Amniotic stem cell (primary cell): Measurements from ENCODE around the gene ICAM5.
"Not testable (repeated sequence)": the region's sequence is repeated elsewhere in the genome, so short reads cannot be mapped to it uniquely, and the experiment has no call there.

ENCODE experiments used
- DNase-seq: peaks from one replicate; lab custom pipeline; 2025; lab: John Stamatoyannopoulos, UW

ICAM5 gene, protein sequence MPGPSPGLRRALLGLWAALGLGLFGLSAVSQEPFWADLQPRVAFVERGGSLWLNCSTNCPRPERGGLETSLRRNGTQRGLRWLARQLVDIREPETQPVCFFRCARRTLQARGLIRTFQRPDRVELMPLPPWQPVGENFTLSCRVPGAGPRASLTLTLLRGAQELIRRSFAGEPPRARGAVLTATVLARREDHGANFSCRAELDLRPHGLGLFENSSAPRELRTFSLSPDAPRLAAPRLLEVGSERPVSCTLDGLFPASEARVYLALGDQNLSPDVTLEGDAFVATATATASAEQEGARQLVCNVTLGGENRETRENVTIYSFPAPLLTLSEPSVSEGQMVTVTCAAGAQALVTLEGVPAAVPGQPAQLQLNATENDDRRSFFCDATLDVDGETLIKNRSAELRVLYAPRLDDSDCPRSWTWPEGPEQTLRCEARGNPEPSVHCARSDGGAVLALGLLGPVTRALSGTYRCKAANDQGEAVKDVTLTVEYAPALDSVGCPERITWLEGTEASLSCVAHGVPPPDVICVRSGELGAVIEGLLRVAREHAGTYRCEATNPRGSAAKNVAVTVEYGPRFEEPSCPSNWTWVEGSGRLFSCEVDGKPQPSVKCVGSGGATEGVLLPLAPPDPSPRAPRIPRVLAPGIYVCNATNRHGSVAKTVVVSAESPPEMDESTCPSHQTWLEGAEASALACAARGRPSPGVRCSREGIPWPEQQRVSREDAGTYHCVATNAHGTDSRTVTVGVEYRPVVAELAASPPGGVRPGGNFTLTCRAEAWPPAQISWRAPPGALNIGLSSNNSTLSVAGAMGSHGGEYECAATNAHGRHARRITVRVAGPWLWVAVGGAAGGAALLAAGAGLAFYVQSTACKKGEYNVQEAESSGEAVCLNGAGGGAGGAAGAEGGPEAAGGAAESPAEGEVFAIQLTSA

DNA sequence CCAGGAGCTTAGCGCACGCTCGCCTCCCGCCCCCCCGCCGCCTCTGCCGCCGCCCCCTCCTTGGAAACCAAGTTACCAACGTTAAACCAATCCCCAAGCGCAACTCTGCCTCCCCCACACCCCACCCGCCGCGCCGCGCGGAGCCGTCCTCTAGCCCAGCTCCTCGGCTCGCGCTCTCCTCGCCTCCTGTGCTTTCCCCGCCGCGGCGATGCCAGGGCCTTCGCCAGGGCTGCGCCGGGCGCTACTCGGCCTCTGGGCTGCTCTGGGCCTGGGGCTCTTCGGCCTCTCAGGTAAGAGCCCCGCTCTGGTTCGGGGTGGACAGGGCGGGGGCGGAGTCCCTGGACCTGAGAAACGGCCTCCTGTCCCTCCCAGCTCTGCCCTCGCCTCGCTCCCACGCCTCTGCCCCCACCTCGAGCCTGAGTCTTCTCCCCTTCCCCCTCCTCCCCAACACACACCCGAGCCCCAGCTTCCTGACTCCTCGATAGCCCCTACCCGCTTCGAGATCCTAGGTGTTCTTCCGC is at the start of gene ICAM5:
Gene ICAM5, plus strand, starts transcription at position 117 of the 521 bp plus-strand sequence. Its CDS starts 92 bp downstream, at position 209.
- DNase-seq: no peak

DNA sequence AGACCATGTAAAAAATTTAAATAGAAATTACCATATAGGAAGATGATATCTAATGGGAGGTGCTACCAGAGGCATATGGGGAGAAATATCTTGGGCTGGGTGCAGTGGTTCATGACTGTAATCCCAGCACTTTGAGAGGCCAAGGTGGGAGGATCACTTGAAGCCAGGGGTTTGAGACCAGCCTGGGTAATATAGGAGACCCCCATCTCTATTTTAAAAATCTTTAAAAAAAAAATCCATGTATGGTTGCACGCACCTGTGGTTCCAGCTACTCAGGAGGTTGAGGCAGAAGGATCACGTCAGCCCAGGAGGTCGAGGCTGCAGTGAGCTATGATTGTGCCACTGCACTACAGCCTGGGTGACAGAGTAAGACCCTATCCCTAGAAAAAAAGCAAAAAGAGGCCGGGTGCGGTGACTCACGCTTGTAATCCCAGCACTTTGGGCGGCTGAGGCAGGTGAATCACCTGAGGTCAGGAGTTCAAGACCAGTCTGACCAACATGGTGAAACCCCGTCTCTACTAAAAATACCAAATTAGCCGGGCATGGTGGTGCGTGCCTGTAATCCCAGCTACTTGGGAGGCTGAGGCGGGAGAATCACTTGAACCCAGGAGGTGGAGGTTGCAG is 47.8 kb upstream of the ICAM5 start:
- DNase-seq: not testable (repeated sequence)

DNA sequence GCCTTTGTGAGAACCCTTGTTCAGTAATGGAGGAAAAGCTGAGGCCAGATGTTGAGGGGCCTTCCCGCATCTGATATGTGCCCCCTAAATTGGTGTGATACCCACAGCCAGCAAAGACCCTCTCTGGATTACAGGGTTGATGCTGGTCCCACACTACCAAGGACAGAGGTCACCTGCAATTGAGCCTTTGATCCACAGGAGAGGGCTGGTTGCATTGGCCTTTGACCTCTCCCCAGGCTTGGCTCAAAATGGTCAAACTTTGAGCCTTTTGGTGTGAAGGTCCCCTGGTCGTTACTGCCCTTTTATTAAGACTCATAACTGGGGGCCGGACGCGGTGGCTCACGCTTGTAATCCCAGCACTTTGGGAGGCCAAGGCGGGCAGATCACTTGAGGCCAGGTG is 46.1 kb upstream of the ICAM5 start:
- no peak for DNase-seq

DNA sequence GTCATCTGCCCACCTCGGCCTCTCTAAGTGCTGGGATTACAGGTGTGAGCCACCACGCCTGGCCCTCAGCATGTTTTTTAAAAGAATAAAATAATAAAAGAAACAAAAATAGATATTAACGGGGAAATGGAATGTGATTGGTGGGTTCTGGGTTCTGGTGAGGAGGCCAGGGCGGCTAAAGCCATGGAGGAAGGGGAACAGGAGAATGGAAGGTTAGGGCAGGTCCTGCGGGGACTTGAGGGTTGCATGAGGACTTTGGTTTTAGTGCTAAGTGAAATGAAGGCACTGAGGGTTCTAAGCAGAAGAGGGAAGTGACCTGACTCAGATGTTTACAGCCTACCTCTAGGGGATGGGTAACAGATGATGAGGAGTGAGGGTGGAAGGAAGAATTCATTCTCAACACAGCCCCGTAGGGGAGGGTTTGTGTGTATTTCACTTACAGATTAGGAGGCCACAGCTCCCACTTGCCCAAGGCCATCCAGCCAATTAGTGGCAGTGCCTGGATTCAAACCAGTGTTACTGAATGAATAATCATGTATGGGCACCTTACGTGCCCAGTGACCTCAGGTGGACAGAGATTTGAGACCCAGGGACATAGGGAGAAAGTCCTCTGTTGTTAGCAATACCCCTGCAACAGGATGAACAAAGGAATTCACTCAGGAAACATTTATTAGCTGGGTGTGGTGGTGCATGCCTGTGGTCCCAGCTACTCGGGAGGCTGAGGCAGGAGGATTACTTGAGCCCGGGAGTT is 44.4 kb upstream of the ICAM5 start:
- DNase-seq: no peak

DNA sequence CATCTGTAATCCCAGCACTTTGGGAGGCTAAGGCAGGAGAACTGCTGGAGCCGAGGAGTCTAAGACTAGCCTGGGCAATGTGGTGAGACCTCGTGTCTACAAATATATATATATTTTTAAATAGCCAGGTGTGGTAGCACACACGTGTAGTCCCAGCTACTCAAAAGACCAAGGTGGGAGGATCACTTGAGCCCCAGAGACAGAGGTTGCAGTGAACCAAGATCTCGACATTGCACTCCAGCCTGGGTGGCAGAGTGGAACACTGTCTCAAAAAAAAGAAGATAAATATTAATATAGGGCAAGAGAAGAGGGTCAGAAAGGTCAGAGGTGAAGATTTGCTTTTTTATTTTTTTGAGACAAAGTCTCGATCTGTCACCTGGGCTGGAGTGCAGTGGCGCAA is 43.2 kb upstream of the ICAM5 start:
- DNase-seq: no peak

DNA sequence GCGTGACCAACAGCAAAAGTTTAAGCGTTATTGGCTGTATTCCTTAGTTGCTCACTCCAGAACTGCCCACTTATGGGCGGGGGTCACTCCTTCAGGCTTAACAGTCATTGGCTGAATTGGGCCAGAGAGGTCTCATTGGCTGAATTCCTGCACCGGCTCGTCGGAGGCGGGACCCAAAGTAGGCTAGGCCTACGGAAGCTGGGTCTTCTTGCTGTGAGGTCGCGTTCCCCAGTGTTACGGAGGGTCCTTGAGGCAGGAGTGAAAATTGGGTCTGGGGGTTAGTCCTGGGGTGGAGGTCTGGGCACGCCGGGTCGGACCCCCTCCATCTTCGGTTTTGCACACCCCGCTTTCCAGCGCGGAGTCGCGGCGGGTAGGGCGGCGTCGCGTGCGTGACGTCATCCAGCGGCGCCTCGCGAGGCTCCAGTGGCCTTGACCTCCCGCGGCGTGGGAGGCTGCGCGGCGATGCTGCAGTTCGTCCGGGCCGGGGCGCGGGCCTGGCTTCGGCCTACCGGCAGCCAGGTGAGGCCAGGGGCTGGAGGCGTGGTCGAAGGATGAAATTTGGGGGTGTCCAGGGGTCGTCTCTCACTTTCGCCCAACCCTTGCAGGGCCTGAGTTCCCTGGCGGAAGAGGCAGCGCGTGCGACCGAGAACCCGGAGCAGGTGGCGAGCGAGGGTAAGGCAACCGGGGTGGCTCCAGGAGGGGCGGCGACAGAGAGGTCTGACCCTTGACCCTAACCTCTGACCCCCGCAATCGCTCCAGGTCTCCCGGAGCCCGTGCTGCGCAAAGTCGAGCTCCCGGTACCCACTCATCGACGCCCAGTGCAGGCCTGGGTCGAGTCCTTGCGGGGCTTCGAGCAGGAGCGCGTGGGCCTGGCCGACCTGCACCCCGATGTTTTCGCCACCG is 37.7 kb upstream of the ICAM5 start, which contains the start of gene MRPL4:
Gene MRPL4, plus strand, starts transcription at position 423 of the 903 bp plus-strand sequence. Its CDS starts 40 bp downstream, at position 463.
- peak; percentile 98 for DNase-seq

DNA sequence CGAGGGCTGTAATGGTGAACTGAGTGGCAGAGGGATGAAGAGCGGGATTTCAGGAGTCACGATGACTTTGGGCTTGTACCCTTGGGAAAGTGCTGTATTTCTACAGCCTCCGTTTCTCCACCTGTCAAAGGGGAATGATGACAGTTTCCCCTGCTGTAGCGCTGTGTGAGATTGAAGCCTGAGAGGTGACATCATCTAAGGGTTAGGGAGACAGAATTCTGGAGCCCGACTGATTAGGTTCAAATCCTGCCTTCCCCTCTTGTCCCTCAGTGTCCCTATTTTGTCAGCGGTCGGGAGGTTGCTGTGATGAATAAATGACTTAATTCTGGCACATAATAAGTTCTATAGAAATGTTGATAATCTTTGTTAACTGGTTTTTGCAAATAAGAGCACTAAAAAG is 37.0 kb upstream of the ICAM5 start:
- no peak for DNase-seq

DNA sequence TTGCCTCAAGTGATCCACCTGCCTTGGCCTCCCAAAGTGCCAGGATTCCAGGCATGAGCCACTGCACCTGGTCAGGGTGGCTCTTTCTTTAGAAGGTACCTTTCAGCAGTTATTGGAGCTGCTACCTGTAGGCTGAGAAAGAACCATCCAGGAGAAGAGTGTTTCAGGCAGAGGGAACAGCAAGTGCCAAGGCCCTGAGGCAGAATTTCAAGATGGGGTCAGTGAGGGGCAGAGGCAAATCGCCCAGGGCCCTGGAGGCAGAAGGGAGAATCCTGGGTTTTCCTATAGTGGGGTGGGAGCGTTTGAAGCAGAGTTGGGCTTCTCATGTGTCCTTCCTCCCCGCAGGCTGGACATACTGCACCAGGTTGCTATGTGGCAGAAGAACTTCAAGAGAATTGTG is 35.5 kb upstream of the ICAM5 start:
- DNase-seq: no peak

DNA sequence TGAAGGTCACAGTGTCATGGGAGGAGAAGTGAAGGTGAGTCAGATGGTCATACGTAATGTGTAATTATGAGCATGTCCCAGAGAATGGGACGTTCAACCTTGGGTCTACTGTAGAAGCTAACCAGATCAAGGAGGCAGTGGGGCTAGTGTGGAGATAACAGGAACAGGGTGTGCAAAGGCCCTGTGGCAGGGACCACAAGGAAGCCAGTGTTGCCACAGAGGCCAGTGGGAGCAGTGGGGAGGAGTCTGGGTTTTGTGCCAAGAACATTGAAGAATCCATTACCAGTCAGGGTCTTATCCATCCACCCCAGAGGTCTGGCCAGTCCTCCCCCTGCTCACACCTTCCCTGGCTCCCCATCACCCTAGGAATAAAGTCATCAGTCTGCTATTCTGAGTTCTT is 34.4 kb upstream of the ICAM5 start:
- DNase-seq: no peak

DNA sequence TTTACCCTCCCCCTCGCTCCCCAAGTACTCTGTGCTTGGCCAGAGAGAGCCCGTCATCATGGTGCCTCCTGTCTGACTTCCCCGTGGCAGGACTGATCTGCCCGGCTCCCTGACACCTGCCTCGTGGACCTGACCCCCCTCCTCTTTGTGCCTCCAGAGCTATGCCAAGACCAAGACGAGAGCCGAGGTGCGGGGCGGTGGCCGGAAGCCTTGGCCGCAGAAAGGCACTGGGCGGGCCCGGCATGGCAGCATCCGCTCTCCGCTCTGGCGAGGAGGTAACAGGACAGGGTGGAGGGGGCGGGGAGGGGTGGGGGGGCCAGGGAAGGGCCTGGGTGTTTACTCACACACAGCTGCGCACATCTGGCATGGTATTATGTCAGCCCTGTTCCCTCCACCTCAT is 33.2 kb upstream of the ICAM5 start:
- no peak for DNase-seq

DNA sequence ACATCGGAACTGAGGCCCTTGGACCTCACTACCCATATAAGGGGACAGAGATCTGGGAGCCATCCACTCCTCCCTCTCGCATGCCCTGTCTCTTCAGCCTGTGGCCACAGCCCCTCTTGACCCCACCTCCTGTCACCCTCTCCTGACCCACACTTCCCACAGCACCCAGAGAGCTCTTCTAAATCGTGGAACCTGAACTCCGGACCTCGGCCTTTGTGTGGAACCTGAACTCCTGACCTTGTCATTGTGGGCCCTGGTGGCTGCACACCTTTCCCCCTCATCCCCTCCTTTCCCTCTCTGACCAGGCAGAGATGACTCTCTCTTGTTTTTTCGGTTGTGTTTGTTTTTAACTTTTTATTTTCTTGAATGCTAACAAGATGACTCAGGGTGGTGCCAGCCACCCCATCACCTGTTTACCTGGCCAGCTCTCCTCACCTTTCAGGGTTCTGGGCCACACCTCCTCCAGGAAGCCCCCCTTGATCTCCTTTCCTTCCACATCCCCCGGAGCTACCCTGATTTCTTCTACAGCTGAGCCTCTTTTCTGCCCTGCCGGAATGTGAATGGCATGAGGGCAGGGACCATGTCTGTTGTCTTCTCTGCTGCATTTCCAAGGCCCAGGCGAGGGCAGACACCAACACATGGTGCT is 32.7 kb upstream of the ICAM5 start:
- no peak for DNase-seq

DNA sequence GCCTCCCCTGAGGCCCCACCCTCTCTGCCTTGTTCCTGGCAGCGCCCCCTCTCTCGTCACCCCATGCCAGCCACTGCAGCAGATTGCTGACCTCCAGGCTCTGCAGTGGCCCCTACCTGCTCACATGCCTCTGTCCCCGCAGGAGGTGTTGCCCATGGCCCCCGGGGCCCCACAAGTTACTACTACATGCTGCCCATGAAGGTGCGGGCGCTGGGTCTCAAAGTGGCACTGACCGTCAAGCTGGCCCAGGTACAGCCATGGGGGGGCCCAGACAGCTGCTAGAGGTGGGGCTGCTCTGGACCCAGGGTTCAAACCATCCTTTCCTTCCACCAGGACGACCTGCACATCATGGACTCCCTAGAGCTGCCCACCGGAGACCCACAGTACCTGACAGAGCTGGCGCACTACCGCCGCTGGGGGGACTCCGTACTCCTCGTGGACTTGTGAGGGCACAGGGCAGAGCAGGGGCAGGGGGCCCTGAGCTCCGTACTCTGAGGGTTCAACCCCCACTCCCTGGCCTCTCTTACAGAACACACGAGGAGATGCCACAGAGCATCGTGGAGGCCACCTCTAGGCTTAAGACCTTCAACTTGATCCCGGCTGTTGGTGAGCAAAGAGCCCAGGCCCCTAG is 31.6 kb upstream of the ICAM5 start:
- no peak for DNase-seq

DNA sequence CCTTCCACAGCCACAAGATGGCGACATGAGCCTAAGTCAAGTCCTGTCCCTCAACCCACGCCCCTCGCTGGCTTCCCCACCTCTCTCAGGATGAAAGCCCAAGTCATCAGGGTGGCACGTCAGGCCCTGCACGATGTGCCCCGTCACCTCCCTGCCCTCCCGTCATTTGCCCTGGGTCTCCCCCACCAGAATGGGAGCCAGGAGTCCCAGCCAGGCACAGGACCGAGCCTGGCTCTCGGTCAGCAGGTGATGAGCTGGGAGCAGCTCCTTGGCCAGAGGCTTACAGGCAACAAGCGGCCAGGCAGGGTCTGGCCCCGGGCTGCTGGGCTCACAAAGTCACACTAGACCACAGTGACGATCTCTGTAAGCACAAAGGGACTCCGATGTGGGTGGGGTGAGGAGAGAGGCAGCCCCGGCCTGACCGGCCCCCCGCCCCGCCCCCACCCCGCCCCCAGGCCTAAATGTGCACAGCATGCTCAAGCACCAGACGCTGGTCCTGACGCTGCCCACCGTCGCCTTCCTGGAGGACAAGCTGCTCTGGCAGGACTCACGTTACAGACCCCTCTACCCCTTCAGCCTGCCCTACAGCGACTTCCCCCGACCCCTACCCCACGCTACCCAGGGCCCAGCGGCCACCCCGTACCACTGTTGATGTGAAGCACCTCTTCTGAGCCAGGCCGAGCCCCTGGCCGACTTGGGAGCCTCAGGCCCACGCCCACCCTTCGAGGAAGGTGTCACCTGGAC is 30.4 kb upstream of the ICAM5 start:
- peak; percentile 65 for DNase-seq

DNA sequence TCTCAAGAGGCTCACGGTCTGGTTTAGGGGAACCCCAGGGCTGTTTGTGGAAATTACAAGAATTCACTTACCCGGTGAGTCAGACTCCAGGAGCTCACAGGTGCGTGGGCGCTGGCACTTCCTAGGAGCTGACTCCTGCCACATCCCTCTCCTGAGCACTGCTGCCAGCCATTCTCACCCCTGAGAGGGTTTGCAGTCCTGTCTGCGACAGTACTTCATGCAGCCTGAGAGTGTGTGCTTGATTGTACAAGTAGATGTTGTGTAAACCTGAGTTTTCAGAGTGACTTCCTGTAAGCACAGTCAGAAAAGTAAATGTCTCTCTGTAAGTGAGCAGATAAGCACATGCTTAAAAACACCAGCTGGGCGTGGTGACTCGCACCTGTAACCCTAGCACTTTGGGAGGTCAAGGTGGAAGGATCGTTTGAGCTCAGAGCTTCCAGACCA is 29.6 kb upstream of the ICAM5 start:
- DNase-seq: no peak

DNA sequence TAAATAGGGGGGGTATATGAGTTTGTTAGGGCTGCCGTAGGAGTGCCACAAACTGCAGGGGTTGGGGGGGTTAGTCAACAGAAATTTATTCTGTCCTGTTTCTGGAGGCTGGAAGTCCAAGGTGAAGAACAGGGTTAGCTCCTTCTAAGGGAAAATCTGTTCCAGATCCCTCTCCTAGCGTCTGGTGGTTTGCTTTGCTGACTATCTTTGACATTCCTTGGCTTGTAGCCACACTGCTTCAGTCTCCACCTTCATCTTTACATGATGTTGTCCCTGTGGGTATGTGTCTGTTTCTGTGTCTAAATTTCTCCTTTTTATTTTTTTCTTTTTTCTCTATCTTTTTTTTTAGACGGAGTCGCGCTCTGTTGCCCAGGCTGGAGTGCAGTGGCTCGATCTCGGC is 27.0 kb upstream of the ICAM5 start:
- no peak for DNase-seq

DNA sequence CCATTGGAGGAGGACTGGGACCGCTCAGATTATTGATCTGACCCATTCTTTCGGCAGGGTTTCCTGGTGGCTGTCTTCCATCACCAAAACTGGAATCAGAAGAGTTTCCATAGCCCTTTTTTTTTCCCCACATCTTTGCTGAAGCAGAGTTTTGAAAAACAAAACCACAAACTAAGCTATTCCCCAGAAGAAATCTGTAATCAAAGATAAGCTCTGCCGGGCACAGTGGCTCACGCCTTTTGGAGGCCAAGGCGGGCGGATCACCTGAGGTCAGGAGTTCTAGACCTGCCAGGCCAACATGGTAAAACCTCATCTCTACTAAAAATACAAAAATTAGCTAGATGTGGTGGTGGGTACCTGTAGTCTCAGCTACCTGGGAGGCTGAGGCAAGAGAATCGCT is 23.0 kb upstream of the ICAM5 start:
- no peak for DNase-seq

DNA sequence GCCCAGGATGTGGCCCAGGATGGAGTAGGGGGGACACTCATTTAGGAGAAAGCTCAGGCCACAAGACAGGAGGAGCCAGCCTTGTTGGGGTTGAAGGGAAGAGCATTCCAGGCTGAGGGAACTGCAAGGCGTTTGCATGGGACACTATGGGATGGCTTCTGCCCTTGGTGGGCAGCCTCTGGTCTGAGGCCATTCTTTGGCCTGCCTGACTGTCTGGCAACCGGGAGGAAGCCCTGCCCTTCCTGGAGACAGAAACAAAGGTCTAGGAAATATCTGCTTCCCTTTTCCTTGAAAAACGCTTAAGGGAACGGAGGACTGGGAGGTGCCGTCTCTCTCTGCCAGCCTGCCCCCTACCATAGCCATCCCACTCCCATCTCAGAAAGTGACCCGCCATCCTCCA is 21.7 kb upstream of the ICAM5 start:
- no peak for DNase-seq

DNA sequence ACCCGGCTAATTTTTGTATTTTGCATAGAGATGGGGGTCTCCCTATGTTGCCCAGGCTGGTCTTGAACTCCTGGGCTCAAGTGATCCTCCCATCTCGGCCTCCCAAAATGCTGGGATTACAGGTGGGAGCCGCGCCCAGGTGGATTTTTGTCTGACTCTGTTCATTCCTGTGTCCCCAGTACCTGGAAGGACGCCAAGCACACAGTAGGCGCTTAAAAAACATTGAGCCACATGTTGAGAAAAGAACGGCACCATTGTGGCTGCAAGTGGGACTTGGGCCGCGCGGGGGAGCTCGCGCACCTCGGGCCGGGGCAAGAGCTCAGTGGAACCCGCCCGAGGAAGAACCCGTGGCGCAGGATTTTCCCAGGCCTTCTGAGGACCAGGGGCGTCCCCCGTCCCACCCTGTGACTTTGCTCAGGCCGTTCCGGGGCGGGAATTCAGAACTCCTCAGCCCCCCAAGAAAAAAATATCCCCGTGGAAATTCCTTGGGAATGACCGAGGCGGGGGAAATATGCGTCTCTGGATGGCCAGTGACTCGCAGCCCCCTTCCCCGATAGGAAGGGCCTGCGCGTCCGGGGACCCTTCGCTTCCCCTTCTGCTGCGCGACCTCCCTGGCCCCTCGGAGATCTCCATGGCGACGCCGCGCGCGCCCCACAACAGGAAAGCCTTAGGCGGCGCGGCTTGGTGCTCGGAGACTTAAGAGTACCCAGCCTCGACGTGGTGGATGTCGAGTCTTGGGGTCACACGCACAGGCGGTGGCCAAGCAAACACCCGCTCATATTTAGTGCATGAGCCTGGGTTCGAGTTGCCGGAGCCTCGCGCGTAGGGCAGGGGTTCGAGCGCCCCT is 20.2 kb upstream of the ICAM5 start:
- no peak for DNase-seq
